ENCODE measurements around the gene CREB5. TPM values are rescaled to one million over a fixed set of nuclear protein-coding genes. Genes with fewer than 3 reads are reported as not detected.

The CREB5 gene
- total and polyA plus RNA-seq, 2 of the 8 experiments (the other 6 are each of a cell fraction or from before 2014, with no cell fraction given): 2.4 to 2.7 TPM

GRCh38 chr7:28554802-28555471 is 142.6 kb downstream of the CREB5 start (continued):
- TF ChIP-seq EP300 (IDR thresholded peaks at IDR 0.05; ENCODE audit: borderline replicate concordance in 1 of 2, low read depth in 2 of 2, low read length in 2 of 2) (no peak), NRF1 (IDR thresholded peaks at IDR 0.05; ENCODE audit: low read depth, low read length) (no peak), SAP30 (IDR thresholded peaks at IDR 0.05; ENCODE audit: insufficient read depth, insufficient replicate concordance, low read length) (no peak), TAF7 (optimal IDR thresholded peaks at IDR 0.05; ENCODE audit: borderline replicate concordance, low read depth, low read length) (no peak)
